WTC11 (cell line): ENCODE measurements around the gene MTF1. TPM values are rescaled to one million over a fixed set of nuclear protein-coding genes. Genes with fewer than 3 reads are reported as not detected.

ENCODE experiments used
- ATAC-seq: fragments of 200-7000 bp; cut with Tn5 transposase; 2 replicates; pipeline ENCODE4 v1.10.0; 2021; ENCODE audit warnings: mild to moderate bottlenecking, moderate library complexity
- CTCF ChIA-PET: fragments of 300-600 bp; sonication (Branson Sonifier 250); formaldehyde crosslinking; loops from one replicate; lab custom pipeline; 2021; ENCODE audit warnings: antibody characterized with exemption; lab: Charles Lee
- POLR2A ChIA-PET: fragments of 350-600 bp; sonication (Branson Sonifier 250); formaldehyde crosslinking; loops from one replicate; lab custom pipeline; 2021; ENCODE audit warnings: antibody characterized with exemption; lab: Charles Lee
- DNase-seq: peaks from one replicate; pipeline ENCODE4 v3.0.0; 2021; ENCODE audit warnings: low spot score
- H3K27ac Mint-ChIP-seq: 2 replicates; pipeline ENCODE4 v1.8.0; 2021; ENCODE audit warnings: mixed read lengths
- H3K27me3 Mint-ChIP-seq: 2 replicates; pipeline ENCODE4 v1.8.0; 2021; ENCODE audit warnings: low read depth, mild to moderate bottlenecking, moderate library complexity, mixed read lengths
- H3K36me3 Mint-ChIP-seq: 2 replicates; pipeline ENCODE4 v1.8.0; 2021; ENCODE audit warnings: mixed read lengths
- H3K4me1 Mint-ChIP-seq: 2 replicates; pipeline ENCODE4 v1.8.0; 2022; ENCODE audit warnings: mixed read lengths
- H3K4me3 Mint-ChIP-seq: 2 replicates; pipeline ENCODE4 v1.8.0; 2021; ENCODE audit warnings: mild to moderate bottlenecking, moderate library complexity, mixed read lengths
- H3K9me3 Mint-ChIP-seq: 2 replicates; pipeline ENCODE4 v1.8.0; 2021; ENCODE audit warnings: mixed read lengths
- ATF3 ChIP-seq: sonication (generic); formaldehyde crosslinking; conservative IDR thresholded peaks from 2 replicates; pipeline ENCODE4 v1.8.1; 2022; ENCODE audit warnings: mild to moderate bottlenecking, missing genetic modification reagents
- ATF6 ChIP-seq: sonication (generic); formaldehyde crosslinking; IDR thresholded peaks from 2 replicates; pipeline ENCODE4 v1.8.1; 2023; ENCODE audit warnings: mild to moderate bottlenecking, missing genetic modification reagents
- CREB1 ChIP-seq: sonication (generic); formaldehyde crosslinking; IDR thresholded peaks from 2 replicates; pipeline ENCODE4 v1.8.0; 2023; ENCODE audit warnings: mild to moderate bottlenecking, missing genetic modification reagents
- CREM ChIP-seq: sonication (generic); formaldehyde crosslinking; IDR thresholded peaks from 2 replicates; pipeline ENCODE4 v1.8.1; 2022; ENCODE audit warnings: mild to moderate bottlenecking, missing genetic modification reagents, moderate library complexity
- FOXJ3 ChIP-seq: sonication (generic); formaldehyde crosslinking; IDR thresholded peaks from 2 replicates; pipeline ENCODE4 v1.9.0; 2021; ENCODE audit warnings: missing genetic modification reagents, mild to moderate bottlenecking, borderline replicate concordance
- FOXK1 ChIP-seq: sonication (generic); formaldehyde crosslinking; IDR thresholded peaks from 2 replicates; pipeline ENCODE4 v1.8.0; 2022; ENCODE audit warnings: mild to moderate bottlenecking, moderate library complexity, missing genetic modification reagents
- FOXP1 ChIP-seq: sonication (generic); formaldehyde crosslinking; IDR thresholded peaks from 2 replicates; pipeline ENCODE4 v1.8.0; 2022; ENCODE audit warnings: missing genetic modification reagents, mild to moderate bottlenecking, moderate library complexity, borderline replicate concordance
- GABPB1 ChIP-seq: sonication (generic); formaldehyde crosslinking; IDR thresholded peaks from 2 replicates; pipeline ENCODE4 v1.8.1; 2023; ENCODE audit warnings: mild to moderate bottlenecking, missing genetic modification reagents
- HMGXB4 ChIP-seq: sonication (generic); formaldehyde crosslinking; IDR thresholded peaks from 2 replicates; pipeline ENCODE4 v1.8.1; 2023; ENCODE audit warnings: mild to moderate bottlenecking, moderate library complexity, missing genetic modification reagents
- JAZF1 ChIP-seq: fragments of 250-450 bp; sonication (Bioruptor Pico); IDR thresholded peaks from 2 replicates; pipeline ENCODE4 v1.9.0; 2021; ENCODE audit warnings: moderate library complexity, mild to moderate bottlenecking, inconsistent platforms
- JUN ChIP-seq: sonication (generic); formaldehyde crosslinking; IDR thresholded peaks from 2 replicates; pipeline ENCODE4 v1.8.0; 2023; ENCODE audit warnings: mild to moderate bottlenecking, missing genetic modification reagents
- KAT7 ChIP-seq: sonication (generic); formaldehyde crosslinking; IDR thresholded peaks from 2 replicates; pipeline ENCODE4 v1.8.1; 2023; ENCODE audit warnings: missing genetic modification reagents, mild to moderate bottlenecking, borderline replicate concordance
- MAX ChIP-seq: sonication (generic); formaldehyde crosslinking; IDR thresholded peaks from 2 replicates; pipeline ENCODE4 v1.8.0; 2022; ENCODE audit warnings: mild to moderate bottlenecking, missing genetic modification reagents
- NR2C2 ChIP-seq: sonication (generic); formaldehyde crosslinking; IDR thresholded peaks from 2 replicates; pipeline ENCODE4 v1.8.0; 2022; ENCODE audit warnings: mild to moderate bottlenecking, missing genetic modification reagents
- PRDM15 ChIP-seq: sonication (generic); formaldehyde crosslinking; IDR thresholded peaks from 2 replicates; pipeline ENCODE4 v1.8.0; 2022; ENCODE audit warnings: missing genetic modification reagents
- SMAD3 ChIP-seq: sonication (generic); formaldehyde crosslinking; IDR thresholded peaks from 2 replicates; pipeline ENCODE4 v1.8.0; 2022; ENCODE audit warnings: missing genetic modification reagents, mild to moderate bottlenecking, borderline replicate concordance
- SP1 ChIP-seq: sonication (generic); formaldehyde crosslinking; conservative IDR thresholded peaks from 2 replicates; pipeline ENCODE4 v1.8.1; 2022; ENCODE audit warnings: missing genetic modification reagents
- ZNF232 ChIP-seq: sonication (generic); formaldehyde crosslinking; IDR thresholded peaks from 2 replicates; pipeline ENCODE4 v1.8.0; 2022; ENCODE audit warnings: mild to moderate bottlenecking, missing genetic modification reagents
- ZNF512 ChIP-seq: sonication (generic); formaldehyde crosslinking; IDR thresholded peaks from 2 replicates; pipeline ENCODE4 v1.8.1; 2022; ENCODE audit warnings: missing genetic modification reagents, borderline replicate concordance
- ZNF671 ChIP-seq: fragments of 250-450 bp; sonication (Bioruptor Pico); IDR thresholded peaks from 2 replicates; pipeline ENCODE4 v1.8.0; 2021; ENCODE audit warnings: mild to moderate bottlenecking
- total RNA-seq: library from RNA; stranded (reverse); gene quantifications from 3 replicates; pipeline ENCODE4 v1.2.3, GENCODE V29; 2021
- TF ChIP-seq, protein P1 (sequence below): sonication (generic); formaldehyde crosslinking; IDR thresholded peaks from 2 replicates; pipeline ENCODE4 v1.8.1; 2022; ENCODE audit warnings: mild to moderate bottlenecking, moderate library complexity, missing genetic modification reagents
- TF ChIP-seq, protein P2 (sequence below): sonication (generic); formaldehyde crosslinking; IDR thresholded peaks from 2 replicates; pipeline ENCODE4 v1.8.1; 2022; ENCODE audit warnings: low read depth, missing genetic modification reagents, borderline replicate concordance

Gene MTF1
- total RNA-seq, 1 experiment from 2014 or later, result 12.2 TPM

DNA sequence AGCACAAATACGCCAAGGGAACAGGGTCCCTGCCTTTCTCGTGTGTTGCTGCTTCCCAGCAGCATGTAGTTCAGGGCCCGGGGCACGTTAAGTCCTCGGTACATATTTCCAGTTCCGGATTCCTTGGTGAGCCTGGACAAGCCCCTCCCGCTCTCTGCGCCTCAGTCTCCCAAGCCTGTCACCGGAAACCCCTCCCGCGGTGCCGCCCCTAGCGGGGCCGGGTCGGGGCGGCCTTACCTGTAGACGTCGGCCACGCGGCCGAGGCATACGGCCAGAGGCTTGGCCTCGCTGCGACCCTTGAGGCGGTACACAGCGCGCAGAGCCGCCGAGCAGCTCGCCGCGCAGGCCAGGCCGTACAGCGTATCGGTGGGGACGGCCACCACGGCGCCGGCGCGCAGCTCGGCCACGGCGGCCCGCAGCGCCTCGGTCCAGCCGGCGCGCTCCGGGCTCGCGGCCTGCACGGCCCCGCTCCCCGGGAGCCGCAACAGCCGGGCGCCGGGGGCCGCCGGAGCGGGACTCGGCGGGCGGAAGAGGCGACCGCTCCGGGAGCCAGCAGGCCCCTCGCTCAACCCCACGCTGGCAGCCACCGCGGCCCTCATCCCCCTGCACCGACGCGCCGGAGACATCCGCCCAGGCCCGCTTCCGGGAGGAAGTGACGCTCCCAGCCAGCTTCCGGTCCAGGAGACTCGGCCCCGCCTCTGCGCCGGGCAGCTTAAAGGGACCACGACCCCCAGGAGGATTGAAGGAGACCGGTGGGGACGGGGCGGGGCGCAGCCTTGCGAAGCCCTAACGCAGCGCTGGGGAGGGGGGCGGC lies 51.6 kb downstream of the MTF1 start, which contains the start of the genes C1orf122 and YRDC:
Gene C1orf122, plus strand, starts transcription at position 236 of the 814 bp plus-strand sequence. CDS start 615 bp downstream, outside the sequence.
Gene YRDC, minus strand, starts transcription at position 654 of the 814 bp plus-strand sequence. Its CDS starts 28 bp downstream, at position 626.
- DNase-seq (peak; percentile 95), ATAC-seq (peak; percentile 82)
- ChIA-PET POLR2A (interaction anchor here (0.5 to 2.4 kb wide), 9 partner anchors 13 to 1607 kb away, joined by 3 to 16 read pairs (median 4); partner anchors contain the start of genes CDCA8, MANEAL and MTF1), CTCF (interaction anchor here (0.6 to 2.9 kb wide), 11 partner anchors 13 to 222 kb away, joined by 3 to 34 read pairs (median 4); partner anchors contain the start of genes EPHA10 and MTF1)
- H3K36me3 Mint-ChIP-seq, result peaks cover 34% of the 10 kb centered on the region
- peaks cover 11% of the 10 kb centered on the region; the same call in 1 of the 2 replicates for H3K4me1 Mint-ChIP-seq
- peak within 1 kb of the TSS; percentile 88 for H3K4me3 Mint-ChIP-seq
- H3K27ac Mint-ChIP-seq, result peak within 1 kb of the TSS; percentile 78
- H3K27me3 Mint-ChIP-seq, result no peaks in the 10 kb centered on the region
- H3K9me3 Mint-ChIP-seq, result no peaks in the 10 kb centered on the region
- peak; percentile 26; the same call in 1 of the 2 replicates for TF ChIP-seq SMAD3
- TF ChIP-seq ATF6, result no peak
- peak; percentile 90 for TF ChIP-seq CREM (CRISPR knock-in tag)
- TF ChIP-seq, protein P1, sequence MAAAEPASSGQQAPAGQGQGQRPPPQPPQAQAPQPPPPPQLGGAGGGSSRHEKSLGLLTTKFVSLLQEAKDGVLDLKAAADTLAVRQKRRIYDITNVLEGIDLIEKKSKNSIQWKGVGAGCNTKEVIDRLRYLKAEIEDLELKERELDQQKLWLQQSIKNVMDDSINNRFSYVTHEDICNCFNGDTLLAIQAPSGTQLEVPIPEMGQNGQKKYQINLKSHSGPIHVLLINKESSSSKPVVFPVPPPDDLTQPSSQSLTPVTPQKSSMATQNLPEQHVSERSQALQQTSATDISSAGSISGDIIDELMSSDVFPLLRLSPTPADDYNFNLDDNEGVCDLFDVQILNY (CRISPR knock-in tag), result peak; percentile 38; the same call in 1 of the 2 replicates
- TF ChIP-seq, protein P2, sequence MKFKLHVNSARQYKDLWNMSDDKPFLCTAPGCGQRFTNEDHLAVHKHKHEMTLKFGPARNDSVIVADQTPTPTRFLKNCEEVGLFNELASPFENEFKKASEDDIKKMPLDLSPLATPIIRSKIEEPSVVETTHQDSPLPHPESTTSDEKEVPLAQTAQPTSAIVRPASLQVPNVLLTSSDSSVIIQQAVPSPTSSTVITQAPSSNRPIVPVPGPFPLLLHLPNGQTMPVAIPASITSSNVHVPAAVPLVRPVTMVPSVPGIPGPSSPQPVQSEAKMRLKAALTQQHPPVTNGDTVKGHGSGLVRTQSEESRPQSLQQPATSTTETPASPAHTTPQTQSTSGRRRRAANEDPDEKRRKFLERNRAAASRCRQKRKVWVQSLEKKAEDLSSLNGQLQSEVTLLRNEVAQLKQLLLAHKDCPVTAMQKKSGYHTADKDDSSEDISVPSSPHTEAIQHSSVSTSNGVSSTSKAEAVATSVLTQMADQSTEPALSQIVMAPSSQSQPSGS (CRISPR knock-in tag), result no peak
- TF ChIP-seq JUN, result peak; percentile 87
- no peak for TF ChIP-seq CREB1 (CRISPR knock-in tag)
- no peak for TF ChIP-seq PRDM15 (CRISPR knock-in tag)
- TF ChIP-seq FOXK1, result peak; percentile 56
- TF ChIP-seq ZNF671 (CRISPR knock-in tag), result peak; percentile 29; the same call in 1 of the 2 replicates
- TF ChIP-seq NR2C2 (CRISPR knock-in tag), result no peak
- TF ChIP-seq HMGXB4 (CRISPR knock-in tag), result peak; percentile 39; the same call in 1 of the 2 replicates
- 0 out of 2 replicates have a peak, but pooled peaks have one; percentile 44 for TF ChIP-seq ZNF232 (CRISPR knock-in tag)
- TF ChIP-seq KAT7 (CRISPR knock-in tag), result 0 out of 2 replicates have a peak, but pooled peaks have one; percentile 60
- peak; percentile 77 for TF ChIP-seq SP1 (CRISPR knock-in tag)
- TF ChIP-seq ZNF512, result no peak
- TF ChIP-seq FOXP1 (CRISPR knock-in tag), result 0 out of 2 replicates have a peak, but pooled peaks have one; percentile 20
- TF ChIP-seq MAX (CRISPR knock-in tag), result peak; percentile 74; the same call in 1 of the 2 replicates
- TF ChIP-seq JAZF1, result no peak
- no peak for TF ChIP-seq FOXJ3 (CRISPR knock-in tag)
- TF ChIP-seq GABPB1 (CRISPR knock-in tag), result 0 out of 2 replicates have a peak, but pooled peaks have one; percentile 23
- no peak for TF ChIP-seq ATF3 (CRISPR knock-in tag)
